Hair follicle dermal papilla cell (primary cell): ENCODE results near the gene OXNAD1. TPM values are rescaled to one million over a fixed set of nuclear protein-coding genes. Genes with fewer than 3 reads are reported as not detected.

Experiments
- total RNA-seq: library from RNA; depleted of rRNA; stranded (reverse); fragments of >200 nt; gene quantifications from 2 replicates; pipeline ENCODE4 v1.2.3, GENCODE V29; 2012

The OXNAD1 gene
- 7.4 and 9.7 TPM in 2 replicates for total RNA-seq

GRCh38 chr3:16264708-16265454 is at the start of gene OXNAD1, which contains the start of gene DPH3:
TSS of gene OXNAD1 (plus strand) at chr3:16265212. CDS start at chr3:16270953, 5,741 bp downstream.
TSS of gene DPH3 (minus strand) at chr3:16264943. CDS start at chr3:16264876, 67 bp downstream.

Other genes with a start within 250 kb of the OXNAD1 start
- gene GALNT15, start 90.5 kb upstream of the OXNAD1 start, total RNA-seq = 8.3 and 9.4 TPM in 2 replicates
- 29.5 and 31.8 TPM in 2 replicates for gene DPH3, start 269 bp upstream of the OXNAD1 start, total RNA-seq
- gene RFTN1, start 248.5 kb downstream of the OXNAD1 start, total RNA-seq = 116 and 126 TPM in 2 replicates